H1 (cell line): Measurements from ENCODE around the gene ALK. TPM values are rescaled to one million over a fixed set of nuclear protein-coding genes. Genes with fewer than 3 reads are reported as not detected.

ENCODE experiments used
- CTCF ChIA-PET: fragments of 300-600 bp; sonication (Branson Sonifier 250); formaldehyde crosslinking; loops from one replicate; lab custom pipeline; 2021; ENCODE audit not compliant: partially characterized antibody; lab: Charles Lee
- POLR2A ChIA-PET: fragments of 300-600 bp; sonication (Branson Sonifier 250); formaldehyde crosslinking; loops from one replicate; lab custom pipeline; 2021; ENCODE audit warnings: inconsistent platforms; ENCODE audit not compliant: partially characterized antibody; lab: Charles Lee
- DNase-seq, 2 experiments: peaks; one replicate each; pipeline versions ENCODE4 v3.0.0 to v3.0.0-alpha.2; 2010 to 2022; ENCODE audit warnings: low spot score in 2 of 2, low read depth in 1 of 2, mixed read lengths in 1 of 2
- FAIRE-seq: peaks from 2 replicates; lab custom pipeline; 2011; peaks lifted over from hg19 to GRCh38; lab: Jason Lieb, UNC
- H2AFZ ChIP-seq: 2 replicates; pipeline ENCODE4 v1.8.1; 2012; ENCODE audit warnings: low read length, inconsistent platforms
- H2AK5ac ChIP-seq: 2 replicates; pipeline ENCODE4 v1.6.1; 2013; ENCODE audit warnings: low read depth, low read length
- H2BK120ac ChIP-seq: replicated peaks from 2 replicates; pipeline ENCODE3; 2013; ENCODE audit warnings: low read depth, low read length, inconsistent platforms
- H2BK12ac ChIP-seq: 2 replicates; pipeline ENCODE4 v1.6.1; 2013; ENCODE audit warnings: low read depth, low read length
- H2BK15ac ChIP-seq: 2 replicates; pipeline ENCODE4 v1.6.1; 2013; ENCODE audit warnings: low read length
- H2BK20ac ChIP-seq: 2 replicates; pipeline ENCODE4 v1.6.1; 2013; ENCODE audit warnings: low read length
- H2BK5ac ChIP-seq: 2 replicates; pipeline ENCODE4 v1.6.1; 2013; ENCODE audit warnings: low read depth, low read length
- H3K14ac ChIP-seq: 2 replicates; pipeline ENCODE4 v1.6.1; 2013; ENCODE audit warnings: inconsistent platforms; ENCODE audit not compliant: insufficient read length
- H3K18ac ChIP-seq: 2 replicates; pipeline ENCODE4 v1.6.1; 2013; ENCODE audit warnings: low read length; ENCODE audit errors: extremely low read depth
- H3K23ac ChIP-seq: 2 replicates; pipeline ENCODE4 v1.6.1; 2013; ENCODE audit warnings: inconsistent platforms; ENCODE audit not compliant: insufficient read length
- H3K23me2 ChIP-seq: 2 replicates; pipeline ENCODE4 v1.6.1; 2013; ENCODE audit warnings: low read depth, low read length
- H3K27ac ChIP-seq: 2 replicates; pipeline ENCODE4 v1.6.1; 2011; ENCODE audit warnings: low read depth, low read length, inconsistent platforms
- H3K27me3 ChIP-seq, 4 experiments: replicated peaks in 1 of 4; 1 replicate in 1 of 4; 2 replicates in 3 of 4; pipeline versions ENCODE4 v1.6.1 to v1.8.1; 2011 to 2013; ENCODE audit warnings: low read length in 3 of 4, mild to moderate bottlenecking in 3 of 4, inconsistent platforms in 2 of 4, mixed read lengths in 2 of 4, moderate library complexity in 1 of 4; ENCODE audit not compliant: control insufficient read depth in 3 of 4, insufficient read depth in 3 of 4; ENCODE audit errors: extremely low read depth in 1 of 4
- H3K36me3 ChIP-seq, 4 experiments: 2 replicates each; pipeline versions ENCODE4 v1.6.1 to v1.8.1; 2011 to 2013; ENCODE audit warnings: mild to moderate bottlenecking in 4 of 4, low read length in 3 of 4, moderate library complexity in 2 of 4, control low read depth in 1 of 4, inconsistent platforms in 1 of 4; ENCODE audit not compliant: insufficient read depth in 4 of 4, control insufficient read depth in 2 of 4
- H3K4ac ChIP-seq: replicated peaks from 2 replicates; pipeline ENCODE3; 2013; ENCODE audit warnings: low read length, low read depth, mixed read lengths, inconsistent platforms; ENCODE audit not compliant: insufficient read length
- H3K4me1 ChIP-seq, 4 experiments: replicated peaks in 1 of 4; 1 replicate in 1 of 4; 2 replicates in 3 of 4; pipeline versions ENCODE4 v1.6.1 to v1.8.1; 2011 to 2013; ENCODE audit warnings: low read length in 3 of 4, inconsistent platforms in 2 of 4, mixed read lengths in 1 of 4; ENCODE audit not compliant: insufficient read depth in 4 of 4, control insufficient read depth in 3 of 4
- H3K4me2 ChIP-seq, 2 experiments: 2 replicates each; pipeline versions ENCODE4 v1.6.1 to v1.8.1; 2011 to 2013; ENCODE audit warnings: low read depth in 2 of 2, low read length in 2 of 2, control low read depth in 1 of 2, inconsistent platforms in 1 of 2, mild to moderate bottlenecking in 1 of 2; ENCODE audit not compliant: insufficient read depth in 1 of 2
- H3K4me3 ChIP-seq, 4 experiments: fragments of 200-600, 300-600 bp in 1 of 4; sonication (generic), shearing (Covaris generic), sonication (Bioruptor Twin) in 1 of 4; 2 replicates each; pipeline versions ENCODE4 v1.5.1 to v1.8.1; 2011 to 2016; ENCODE audit warnings: low read length in 4 of 4, low read depth in 3 of 4, control low read depth in 2 of 4, inconsistent platforms in 2 of 4, mild to moderate bottlenecking in 2 of 4, mixed read lengths in 1 of 4, moderate library complexity in 1 of 4; ENCODE audit not compliant: insufficient read depth in 2 of 4; ENCODE audit errors: extremely low read depth in 1 of 4
- H3K56ac ChIP-seq: replicated peaks from 2 replicates; pipeline ENCODE3; 2013; ENCODE audit warnings: low read depth, mild to moderate bottlenecking, mixed read lengths, low read length, inconsistent platforms; ENCODE audit not compliant: insufficient read length
- H3K79me1 ChIP-seq: 2 replicates; pipeline ENCODE4 v1.6.1; 2013; ENCODE audit warnings: low read depth, low read length, control low read depth
- H3K79me2 ChIP-seq, 2 experiments: 2 replicates each; pipeline versions ENCODE4 v1.6.1 to v1.8.1; 2012 to 2013; ENCODE audit warnings: low read length in 2 of 2, mild to moderate bottlenecking in 2 of 2, inconsistent platforms in 1 of 2; ENCODE audit not compliant: insufficient read depth in 2 of 2, control insufficient read depth in 1 of 2
- H3K9ac ChIP-seq, 4 experiments: replicated peaks in 1 of 4; 1 replicate in 1 of 4; 2 replicates in 3 of 4; pipeline versions ENCODE4 v1.6.1 to v1.8.1; 2011 to 2013; ENCODE audit warnings: low read depth in 3 of 4, low read length in 3 of 4, control low read depth in 2 of 4, mild to moderate bottlenecking in 2 of 4, moderate library complexity in 2 of 4, inconsistent platforms in 1 of 4; ENCODE audit errors: extremely low read depth in 1 of 4
- H3K9me3 ChIP-seq, 2 experiments: 2 replicates each; pipeline versions ENCODE4 v1.6.1 to v1.8.1; 2012 to 2013; ENCODE audit warnings: mild to moderate bottlenecking in 2 of 2, moderate library complexity in 2 of 2, control low read depth in 1 of 2, inconsistent platforms in 1 of 2, low read depth in 1 of 2, low read length in 1 of 2, mixed read lengths in 1 of 2; ENCODE audit not compliant: insufficient read depth in 2 of 2
- H4K20me1 ChIP-seq, 2 experiments: replicated peaks in 1 of 2; 2 replicates each; pipeline versions ENCODE3 to v1.8.1; 2011 to 2013; ENCODE audit warnings: inconsistent platforms in 2 of 2, low read length in 2 of 2, mild to moderate bottlenecking in 1 of 2; ENCODE audit not compliant: insufficient read depth in 2 of 2, control insufficient read depth in 1 of 2
- H4K5ac ChIP-seq: 2 replicates; pipeline ENCODE4 v1.6.1; 2013; ENCODE audit warnings: low read length, low read depth, mixed read lengths, inconsistent platforms; ENCODE audit not compliant: insufficient read length
- H4K8ac ChIP-seq: 2 replicates; pipeline ENCODE4 v1.8.0; 2013; ENCODE audit warnings: mild to moderate bottlenecking, moderate library complexity, low read length, inconsistent platforms; ENCODE audit not compliant: insufficient read depth; ENCODE audit errors: extremely low read depth
- H4K91ac ChIP-seq: replicated peaks from 2 replicates; pipeline ENCODE3; 2013; ENCODE audit warnings: low read length, mixed read lengths, inconsistent platforms; ENCODE audit not compliant: insufficient read length
- JUND ChIP-seq: IDR thresholded peaks from 2 replicates; pipeline ENCODE4 v1.6.1; 2011; ENCODE audit warnings: mild to moderate bottlenecking, improper control_type of control experiment, low read length
- POU5F1 ChIP-seq: IDR thresholded peaks from 2 replicates; pipeline ENCODE4 v1.6.1; 2011; ENCODE audit warnings: low read depth, mild to moderate bottlenecking, low read length, moderate library complexity
- WGBS, 2 experiments: shearing (Covaris generic) in 1 of 2; methylation state at CpG; one replicate each; pipeline versions ENCODE4 v1.1.6 to v1.1.7; 2013 to 2015; ENCODE audit warnings: low lambda C conversion rate in 2 of 2, mixed read lengths in 2 of 2, inconsistent platforms in 1 of 2, low coverage in 1 of 2, missing lambda C conversion rate in 1 of 2; ENCODE audit not compliant: insufficient replicate concordance in 2 of 2, insufficient coverage in 1 of 2, insufficient read length in 1 of 2; ENCODE audit errors: extremely low coverage in 1 of 2, missing lambda C conversion rate in 1 of 2; 5-methylcytosine and 5-hydroxymethylcytosine counted together
- polyA plus RNA-seq, 7 experiments: library from polyadenylated mRNA; depleted of rRNA in 3 of 7; stranded (reverse) in 5 of 7; unstranded in 2 of 7; fragments of >200 nt in 5 of 7; fragments of 200-250 nt in 2 of 7; gene quantifications; 1 replicate in 5 of 7; 2 replicates in 1 of 7; 4 replicates in 1 of 7; pipeline versions ENCODE4 v1.2.1 to v1.2.3, GENCODE V29; 2011 to 2013; ENCODE audit warnings: missing spikeins in 2 of 7, mixed read lengths in 2 of 7
- total RNA-seq: library from RNA; stranded (reverse); fragmentation: NEBNext Ultra II Directional; extraction: Animal tissue kit (Norgen Biotek cat#: 25700); gene quantifications from 2 replicates; pipeline ENCODE4 v1.2.1, GENCODE V29; 2021

The ALK gene
- total and polyA plus RNA-seq, 2 of the 8 experiments (the other 6 are each of a cell fraction or from before 2014, with no cell fraction given) = 0.02 to 0.09 TPM

- Histone ChIP-seq H3K4me2 (no peak overlapping the region), H4K20me1 (no peaks in the 10 kb centered on the region), H2BK20ac (no peak overlapping the region), H3K23ac (no peak overlapping the region), H2AK5ac (no peak overlapping the region), H3K27ac (no peak overlapping the region), H3K4ac (no peak overlapping the region), H4K5ac (no peak overlapping the region), H4K91ac (no peak overlapping the region), H4K8ac (no peak overlapping the region), H2BK12ac (no peak overlapping the region)
- FAIRE-seq = no peak
- POLR2A ChIA-PET = no interaction called here
- TF ChIP-seq JUND (no peak), POU5F1 (no peak)
- TF ChIP-seq, all 59 proteins: peak for 0
- H2AFZ ChIP-seq = no peak overlapping the region
- H3K9me3 ChIP-seq = no peaks in the 10 kb centered on the region
- no peaks in the 10 kb centered on the region for H3K79me1 ChIP-seq
- H3K14ac ChIP-seq = no peak overlapping the region
- H3K56ac ChIP-seq = no peak overlapping the region
- H3K36me3 ChIP-seq = no peaks in the 10 kb centered on the region
- no peak overlapping the region for H2BK120ac ChIP-seq
- H3K4me3 ChIP-seq = no peak overlapping the region
- no peaks in the 10 kb centered on the region for H3K27me3 ChIP-seq
- H3K18ac ChIP-seq = no peak overlapping the region
- H2BK15ac ChIP-seq = no peak overlapping the region
- no peak for DNase-seq
- H2BK5ac ChIP-seq = no peak overlapping the region
- H3K79me2 ChIP-seq = no peaks in the 10 kb centered on the region
- no peak overlapping the region for H3K9ac ChIP-seq
- H3K4me1 ChIP-seq = no peaks in the 10 kb centered on the region
- H3K23me2 ChIP-seq = no peaks in the 10 kb centered on the region
- CTCF ChIA-PET = no interaction called here
- WGBS, 2 experiments = 92% methylated on average over 3 of the region's 3 CpGs; no CpG with 5 or more reads in 1 of the 2 experiments
These were observed 377.4 kb downstream of the ALK start for GRCh38 chr2:29544031-29544430.
